GM18858 (cell line): ENCODE results near the gene P4HA2.

Source experiments
- ATAC-seq: cut with Tn5 transposase; IDR thresholded peaks from one replicate; pipeline ENCODE4 v1.9.1; 2021; ENCODE audit not compliant: unreplicated experiment

Gene P4HA2

DNA sequence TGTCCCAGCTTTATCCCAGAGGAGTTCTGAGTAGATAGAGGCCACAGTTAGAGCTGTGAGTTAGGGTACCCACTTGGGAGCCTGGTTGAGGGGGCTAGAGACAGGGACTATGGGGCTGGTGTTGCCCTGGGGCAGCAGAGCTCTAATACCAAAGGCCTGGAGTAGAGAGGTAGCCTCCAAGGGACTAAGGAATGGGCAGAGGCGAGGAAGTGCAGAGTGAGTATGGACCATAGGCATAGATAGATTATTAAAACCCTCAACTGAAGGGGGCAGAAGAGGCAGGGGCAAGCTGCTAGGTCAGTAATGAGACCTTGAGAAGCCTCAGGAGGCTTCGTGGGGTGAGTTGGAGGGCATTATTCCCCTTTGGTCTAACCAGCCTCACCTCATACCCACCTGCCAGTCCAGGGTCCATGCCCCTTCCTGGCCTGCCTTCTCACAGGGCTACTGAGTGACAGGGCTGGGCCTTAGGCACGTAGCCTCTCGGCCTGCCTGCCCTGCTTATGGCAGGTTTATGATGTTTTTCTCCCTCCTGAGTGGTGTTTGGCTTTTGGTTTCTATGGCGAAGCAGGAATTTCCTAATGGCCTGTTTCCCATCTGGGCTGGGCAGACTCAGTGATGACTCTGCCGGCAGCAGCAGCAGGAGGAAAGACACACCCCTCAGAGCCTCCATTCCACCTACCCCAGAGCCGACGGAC is 37.8 kb upstream of the P4HA2 start:
- ATAC-seq: no peak

DNA sequence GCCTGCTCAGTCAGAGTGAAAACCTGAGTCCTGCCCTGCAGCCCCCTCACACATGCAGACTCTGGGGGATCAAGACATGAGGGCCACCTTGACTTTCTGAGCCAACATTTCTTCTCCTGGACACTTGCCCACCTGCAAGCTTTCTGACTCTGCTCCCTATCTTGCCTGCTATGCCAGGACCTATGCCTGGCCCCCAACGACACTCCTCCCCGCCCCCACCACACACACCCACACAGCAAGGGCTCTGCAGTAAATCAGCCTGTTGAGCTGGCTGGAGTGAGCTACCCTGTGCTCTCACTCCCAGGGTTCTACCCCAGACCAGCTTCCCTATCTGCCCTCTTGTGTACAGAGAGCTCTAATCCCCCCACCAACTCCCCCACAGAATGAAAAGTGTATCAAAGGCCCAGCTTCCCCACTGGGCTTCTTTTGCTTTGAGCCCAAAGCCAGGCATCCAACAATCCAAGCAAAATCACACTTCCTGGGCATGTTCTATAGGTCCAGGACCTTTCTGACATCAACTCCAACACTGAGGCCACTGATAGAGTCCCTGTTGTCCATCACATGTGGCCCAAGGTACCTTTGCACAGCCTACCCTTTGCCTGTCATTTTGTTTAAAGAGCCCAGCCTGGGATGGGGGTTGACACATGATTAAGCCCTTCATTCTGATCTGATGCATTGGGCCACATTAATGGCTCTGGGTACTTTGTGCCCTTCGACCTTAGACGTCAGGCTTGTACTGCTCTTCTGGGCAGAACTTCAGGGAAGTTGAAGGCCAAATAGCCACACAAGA is 37.1 kb upstream of the P4HA2 start:
- ATAC-seq: no peak

DNA sequence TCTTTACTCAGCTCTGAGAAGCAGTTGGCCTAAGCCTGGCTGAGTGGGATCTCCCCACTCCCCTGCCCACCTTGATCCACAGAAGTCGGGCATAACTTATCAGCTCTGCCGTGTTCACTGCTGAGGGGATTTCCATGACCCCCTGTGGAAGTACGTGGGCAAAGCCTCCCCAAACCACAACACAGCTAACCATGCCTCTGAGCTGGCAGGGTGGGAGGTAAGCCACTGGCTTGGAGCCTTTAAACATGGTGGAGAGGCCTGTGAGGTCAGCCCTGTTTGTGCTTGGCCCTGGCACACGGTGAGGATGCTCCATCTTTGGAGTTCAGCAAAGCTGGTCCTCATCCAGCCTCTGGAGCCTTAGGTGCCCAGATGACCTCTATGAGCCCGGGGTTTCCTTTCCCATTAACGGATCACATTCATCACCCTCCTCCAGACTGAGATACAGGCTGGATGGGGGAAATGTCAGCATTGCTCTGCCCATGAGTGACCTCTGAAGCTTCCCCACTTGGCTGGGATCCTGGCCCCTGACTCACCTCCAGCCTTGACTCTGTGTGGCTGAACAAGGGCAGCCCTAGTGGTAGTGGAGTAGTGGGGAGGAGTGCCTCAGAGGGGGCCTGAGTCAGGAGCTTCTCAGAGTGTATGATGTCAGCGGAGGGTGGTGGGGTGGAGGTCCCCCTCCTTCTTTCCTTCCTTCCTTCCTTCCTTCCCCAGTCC is 36.1 kb upstream of the P4HA2 start:
- ATAC-seq: no peak

DNA sequence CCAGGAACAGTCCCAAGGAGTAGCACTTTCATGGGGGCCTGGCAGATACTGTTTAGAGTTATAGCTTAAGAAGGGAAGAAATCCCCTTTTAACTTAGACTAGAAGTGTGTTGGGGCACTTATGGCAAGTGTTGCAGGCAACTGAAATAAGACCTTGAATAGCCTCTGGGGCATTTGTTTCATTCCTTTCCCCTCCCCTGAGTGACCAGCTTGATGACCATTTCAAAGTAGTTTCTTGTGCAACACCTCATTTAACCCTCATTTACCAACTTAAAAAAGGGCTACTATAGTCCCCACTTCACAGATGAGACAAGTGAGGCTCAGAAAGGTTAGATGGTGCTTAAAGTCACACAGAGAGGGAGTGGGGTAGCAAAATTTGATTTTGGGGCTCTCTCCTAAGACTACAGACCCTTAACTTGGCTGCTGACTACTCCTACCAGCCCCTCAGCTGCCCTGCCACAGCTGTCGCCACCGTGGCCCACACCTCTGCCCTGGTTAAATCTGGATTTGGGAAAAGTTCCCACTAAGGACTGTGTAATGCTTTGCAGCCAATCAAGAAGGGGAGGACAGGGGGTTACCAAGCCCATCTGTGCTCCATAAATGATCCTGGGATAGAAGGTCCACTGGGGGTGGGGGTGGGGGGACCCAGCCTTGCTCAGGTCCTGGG is 35.4 kb upstream of the P4HA2 start:
- no peak for ATAC-seq

DNA sequence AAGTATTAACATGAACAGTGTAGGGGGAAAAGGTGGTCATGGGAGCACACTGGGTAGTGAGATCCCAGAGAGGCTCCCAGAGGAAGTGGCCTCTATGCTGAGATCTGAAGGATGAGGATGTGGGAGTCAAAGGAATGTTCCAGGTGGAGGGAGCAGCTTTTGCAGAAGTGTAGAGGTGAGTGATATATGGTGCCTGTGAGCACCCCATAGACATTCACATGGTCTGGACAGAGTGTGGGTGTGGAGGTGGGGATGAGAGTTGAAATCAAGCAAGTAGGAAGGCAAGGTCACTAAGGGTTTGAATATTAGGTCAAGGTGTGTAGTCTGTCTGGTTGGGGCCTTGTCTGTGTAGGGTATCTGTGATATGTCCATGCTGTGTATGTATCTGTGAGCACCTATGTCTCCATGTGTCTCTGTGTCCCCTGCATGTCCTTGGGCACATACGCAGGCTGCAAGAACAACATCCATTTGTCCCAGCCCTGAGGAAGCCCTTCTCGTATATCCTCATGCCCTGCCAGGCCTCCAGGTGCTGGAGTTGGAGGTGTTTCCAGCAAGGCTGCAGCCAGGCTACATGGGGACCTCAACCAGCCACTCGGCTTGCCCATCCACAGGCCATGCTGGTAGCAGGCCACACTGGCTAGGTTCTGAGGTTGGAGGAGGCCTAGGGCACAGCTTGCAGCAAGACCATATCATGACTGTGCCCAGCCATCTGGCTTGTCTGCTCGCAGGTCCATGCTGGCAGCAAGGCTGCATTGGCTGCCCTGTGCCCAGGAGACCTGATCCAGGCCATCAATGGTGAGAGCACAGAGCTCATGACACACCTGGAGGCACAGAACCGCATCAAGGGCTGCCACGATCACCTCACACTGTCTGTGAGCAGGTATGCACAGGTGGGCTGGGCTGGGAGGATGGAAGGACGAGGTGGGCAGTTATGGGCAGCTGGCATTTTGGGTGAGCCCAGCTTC is 34.5 kb upstream of the P4HA2 start:
- no peak for ATAC-seq

DNA sequence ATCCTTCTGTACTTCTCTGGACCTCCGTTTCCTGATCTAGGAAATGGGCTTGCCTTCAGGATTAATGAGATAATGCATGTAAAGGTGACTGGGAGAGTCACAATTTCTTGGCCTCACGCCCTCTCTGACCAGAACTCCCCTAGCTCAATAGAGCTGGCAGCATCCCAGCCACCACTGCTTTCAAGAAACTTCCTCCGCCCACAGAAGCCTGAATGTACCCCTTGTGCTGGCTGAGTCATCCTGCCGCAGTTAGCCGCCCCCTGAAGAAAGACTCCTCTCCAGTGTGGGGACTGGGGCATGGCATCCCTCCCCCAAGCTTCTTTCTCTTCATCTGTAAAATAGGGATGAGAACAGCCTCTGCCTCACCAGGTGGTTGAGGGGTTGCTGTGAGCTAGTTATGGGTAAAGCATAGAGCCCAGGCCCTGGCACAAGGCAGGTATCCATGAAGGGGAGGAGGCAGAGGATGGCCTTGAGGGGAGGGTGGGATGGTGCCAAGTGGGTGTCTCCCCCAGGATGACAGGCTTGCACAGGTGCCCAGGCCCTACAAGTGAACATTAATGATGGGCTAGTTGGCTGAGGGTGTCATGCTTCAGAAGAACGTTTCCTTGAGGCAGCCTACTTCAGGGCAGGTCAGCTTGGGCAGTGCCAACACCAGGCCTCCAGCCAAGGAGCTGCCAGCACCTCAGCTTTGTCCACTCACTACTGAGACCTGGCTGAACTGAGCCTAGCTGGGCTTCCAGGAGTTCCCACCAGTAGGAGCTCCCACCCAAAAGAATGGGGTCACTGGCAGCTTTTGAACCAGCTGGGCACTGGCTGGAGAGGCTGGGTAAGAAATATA is 33.3 kb upstream of the P4HA2 start:
- peak; percentile 46 for ATAC-seq

DNA sequence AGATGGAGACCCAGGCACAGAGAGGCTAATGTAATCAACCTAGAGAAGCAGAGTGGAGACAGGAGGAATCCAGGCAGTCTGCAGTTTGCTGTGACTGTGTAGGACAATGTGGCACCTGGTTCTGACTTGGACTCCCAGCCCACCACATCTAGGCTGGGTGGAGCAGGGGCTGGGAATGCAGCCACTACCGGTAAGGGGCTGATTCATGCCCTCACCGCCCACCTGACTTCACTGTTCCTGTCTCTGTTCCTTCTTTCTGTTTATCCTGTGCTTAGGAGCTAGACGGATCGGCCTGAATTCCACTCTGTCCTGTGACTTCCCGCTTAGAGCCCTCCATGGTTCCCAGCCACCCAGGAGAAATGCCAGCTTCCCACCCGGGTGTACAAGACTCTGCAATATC is 32.4 kb upstream of the P4HA2 start:
- ATAC-seq: no peak

DNA sequence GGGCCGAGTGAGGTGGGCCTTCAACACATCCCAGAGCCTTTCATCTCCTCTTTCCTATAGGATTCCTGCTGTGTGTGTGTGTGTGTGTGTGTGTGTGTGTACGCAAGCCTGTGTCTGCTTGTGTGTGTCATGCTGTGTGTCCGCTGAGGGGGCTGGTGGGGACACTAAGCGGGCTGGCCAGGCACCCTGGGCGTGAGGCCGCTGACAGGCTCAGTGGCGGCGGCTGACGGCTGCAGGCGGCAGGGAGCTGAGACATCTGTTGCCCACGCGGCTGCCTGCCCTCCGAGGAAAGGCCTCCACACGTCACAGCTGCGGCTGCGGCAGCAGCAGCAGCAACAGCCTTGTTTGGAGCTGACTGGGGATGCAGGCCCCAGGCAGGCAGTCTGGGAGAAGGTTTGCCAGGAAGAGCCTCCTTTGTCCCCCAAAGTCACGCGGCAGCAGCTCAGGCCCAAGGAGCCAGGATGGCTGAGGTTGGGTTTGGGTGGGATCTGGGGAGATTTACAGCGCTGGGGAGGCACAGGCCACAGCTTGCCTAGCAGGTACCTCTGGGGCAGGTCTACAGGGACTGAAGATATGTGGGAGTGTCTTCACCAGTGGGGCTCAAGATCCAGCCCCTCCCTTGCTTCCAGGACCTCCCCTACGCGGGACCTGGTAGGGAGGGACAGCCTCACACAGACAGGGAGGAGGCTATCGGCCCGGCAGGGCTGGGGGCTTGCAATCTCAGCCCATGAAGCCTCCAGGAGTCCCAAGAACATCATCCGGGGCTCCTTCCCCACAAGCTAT is 31.6 kb upstream of the P4HA2 start:
- ATAC-seq: no peak

DNA sequence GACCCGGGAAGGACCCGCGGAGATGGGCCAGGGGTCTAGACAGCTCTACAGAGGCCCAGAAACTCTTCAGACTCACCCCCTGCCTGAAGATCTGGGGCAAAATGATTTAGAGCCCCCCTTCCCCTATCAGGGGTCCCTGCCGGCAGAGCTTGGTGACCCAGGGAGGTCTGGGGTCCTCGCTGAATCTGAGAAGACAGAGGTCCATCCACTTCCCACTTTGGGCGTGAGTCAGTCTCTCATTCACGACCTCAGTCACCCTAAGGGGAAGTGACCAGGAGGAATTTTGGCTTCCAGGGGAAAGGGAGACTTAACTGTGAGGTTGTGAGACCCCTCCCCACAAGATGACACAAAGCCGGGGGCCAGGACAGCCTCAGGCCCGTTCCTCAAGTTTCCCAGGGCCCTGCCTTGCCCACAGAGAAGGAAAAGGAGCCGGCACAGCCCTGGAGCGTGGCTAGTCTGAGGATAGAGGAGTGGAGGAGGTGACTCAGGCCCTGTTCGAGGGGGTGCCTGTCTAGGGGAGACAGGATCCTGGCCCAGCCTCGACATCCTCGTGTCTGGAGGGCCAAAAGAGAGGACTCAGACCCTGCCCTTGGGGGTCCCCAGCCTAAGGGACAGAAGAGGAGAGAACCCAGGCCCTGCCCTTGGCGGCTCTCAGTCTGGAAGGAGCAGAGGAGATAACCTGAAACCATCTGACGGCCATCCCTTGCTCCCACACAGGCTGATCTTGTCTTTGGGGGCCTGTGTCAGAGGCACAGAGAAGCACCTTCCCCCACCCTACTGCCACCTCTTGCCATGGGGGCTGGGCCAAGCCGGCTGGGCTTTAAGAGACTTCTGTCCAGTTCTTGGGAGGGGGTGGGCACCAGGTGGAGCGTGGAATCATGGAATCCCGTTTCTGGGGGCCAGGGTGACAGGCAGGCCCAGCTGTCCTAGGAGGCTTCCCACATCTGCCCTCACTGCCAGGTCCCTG is 30.7 kb upstream of the P4HA2 start:
- ATAC-seq: no peak

DNA sequence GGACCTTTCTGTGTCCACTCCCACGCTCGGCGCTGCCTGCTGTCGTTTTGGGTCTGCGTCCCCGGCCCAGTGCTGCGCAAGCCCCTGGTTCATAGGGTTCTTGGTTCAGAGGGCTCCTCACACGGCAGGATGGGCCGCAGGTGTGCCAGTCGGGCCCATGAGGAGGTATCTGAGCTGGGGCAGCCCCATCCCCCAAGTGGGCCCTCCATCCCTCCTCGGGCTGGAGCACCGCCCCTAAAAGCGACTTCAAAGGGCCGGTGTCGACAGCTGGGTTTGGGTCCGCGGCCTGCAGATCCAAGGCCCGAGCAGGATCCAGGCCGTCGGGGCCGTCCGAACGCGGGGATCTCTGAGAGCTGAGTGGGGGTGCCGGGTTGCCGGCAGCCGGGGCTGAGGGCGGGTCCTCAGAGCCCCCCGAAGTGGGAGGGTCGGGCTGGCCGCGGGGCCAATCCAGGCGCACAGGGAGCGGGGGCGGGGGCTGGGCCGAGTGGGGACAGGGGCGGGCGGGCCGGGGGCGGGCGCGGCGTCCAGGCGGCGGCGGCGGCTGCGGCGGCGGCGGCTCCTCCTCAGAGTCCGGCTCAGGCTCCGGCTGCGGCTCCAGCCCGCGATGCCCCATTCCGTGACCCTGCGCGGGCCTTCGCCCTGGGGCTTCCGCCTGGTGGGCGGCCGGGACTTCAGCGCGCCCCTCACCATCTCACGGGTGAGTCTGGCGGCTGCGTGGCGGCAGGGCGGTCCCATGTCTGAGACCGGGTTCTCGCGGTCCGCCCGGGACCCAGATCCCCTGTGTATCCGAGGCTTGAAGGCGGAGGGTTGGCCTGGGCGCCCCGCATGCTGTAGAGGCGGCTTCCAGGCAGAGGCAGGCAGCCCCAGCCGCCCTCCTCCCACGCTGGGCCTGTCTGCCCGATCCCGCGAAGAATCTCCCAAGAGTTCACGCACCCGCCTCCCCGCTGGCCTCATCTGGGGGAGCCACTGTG is 29.8 kb upstream of the P4HA2 start, which contains the start of gene PDLIM4:
PDLIM4 (plus strand) TSS at position 566 of the 971 bp plus-strand sequence; CDS start at position 605, 39 bp downstream.
- no peak for ATAC-seq

DNA sequence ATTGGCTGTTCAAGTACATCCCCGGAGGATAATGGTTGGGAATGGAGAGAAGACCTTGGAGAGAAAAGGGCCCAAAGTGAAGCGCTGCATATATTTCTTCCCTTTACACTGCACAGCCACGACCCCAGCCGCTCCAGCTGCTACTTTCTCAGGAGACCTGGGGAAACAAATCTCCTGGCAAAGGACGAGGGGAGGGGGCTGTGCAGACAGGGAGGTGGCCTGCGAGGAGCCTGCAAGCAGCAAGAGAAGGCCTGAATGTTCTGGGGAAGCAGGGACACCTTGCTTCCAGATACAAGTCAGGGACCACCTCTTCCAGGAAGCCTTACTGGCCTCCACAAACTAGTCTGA is 29.1 kb upstream of the P4HA2 start:
- no peak for ATAC-seq

DNA sequence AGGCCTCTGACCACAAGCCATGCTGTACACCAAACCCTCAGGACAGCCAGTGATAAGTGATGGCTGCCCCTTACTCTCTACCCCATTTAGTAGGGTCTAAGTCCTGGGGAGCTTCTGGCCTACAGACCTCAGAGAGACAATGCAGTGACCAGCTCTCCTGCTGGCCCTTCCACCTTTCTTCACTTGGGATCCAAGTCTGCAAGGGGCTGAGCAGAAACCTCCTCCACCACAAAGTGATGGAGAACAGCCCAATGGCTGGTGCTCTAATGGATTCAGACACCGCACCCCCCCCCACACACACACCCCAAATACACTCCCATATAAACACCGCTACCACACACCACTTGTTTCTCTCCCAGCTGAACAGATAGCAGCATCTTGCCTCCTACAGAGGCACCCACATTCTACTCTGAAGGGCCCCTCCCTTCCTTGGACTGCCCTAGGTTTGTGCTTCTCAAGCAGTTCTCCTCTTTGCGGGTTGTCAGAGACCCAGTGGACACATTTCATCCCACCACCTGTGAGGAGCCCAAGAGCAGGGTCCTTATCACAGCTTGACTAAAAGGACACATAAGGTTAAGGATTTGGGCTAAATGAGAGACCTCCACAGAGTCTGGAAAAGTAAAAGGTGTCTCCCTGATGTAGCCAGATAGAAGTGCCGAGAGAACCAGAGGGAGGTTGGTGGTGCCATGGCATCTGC is 28.6 kb upstream of the P4HA2 start:
- ATAC-seq: no peak

DNA sequence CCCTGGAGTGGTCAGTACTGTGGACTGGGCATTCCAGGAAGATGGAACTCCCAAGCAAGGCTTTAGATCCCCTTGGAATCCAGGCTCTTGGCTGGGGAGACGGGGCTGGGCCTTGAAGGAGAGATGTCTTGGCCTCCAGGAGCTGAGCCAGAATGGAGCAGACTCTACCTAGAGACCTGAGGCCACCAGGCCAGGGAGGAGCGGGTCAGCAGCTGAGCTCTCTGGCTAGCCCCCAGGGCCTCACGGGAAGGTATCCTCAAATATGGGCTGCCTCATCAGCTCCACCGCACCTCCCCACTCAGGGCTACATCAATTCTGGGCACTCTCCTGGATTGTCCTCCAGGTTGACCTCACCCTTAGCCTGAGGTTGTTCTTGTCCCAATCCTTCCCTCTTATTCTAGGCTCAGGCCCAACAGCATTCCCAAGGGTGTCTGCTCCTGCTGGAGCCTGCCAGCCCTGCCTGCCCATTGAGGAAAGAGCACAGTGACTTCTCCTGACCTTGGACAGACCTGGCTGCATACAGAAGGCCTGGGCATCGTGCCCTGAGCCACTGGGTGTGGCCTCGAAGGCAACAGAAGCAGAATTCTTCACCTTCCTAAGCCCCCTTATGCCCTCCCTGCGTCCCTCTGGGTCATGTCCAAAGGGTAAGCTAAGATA is 26.8 kb upstream of the P4HA2 start:
- no peak for ATAC-seq

DNA sequence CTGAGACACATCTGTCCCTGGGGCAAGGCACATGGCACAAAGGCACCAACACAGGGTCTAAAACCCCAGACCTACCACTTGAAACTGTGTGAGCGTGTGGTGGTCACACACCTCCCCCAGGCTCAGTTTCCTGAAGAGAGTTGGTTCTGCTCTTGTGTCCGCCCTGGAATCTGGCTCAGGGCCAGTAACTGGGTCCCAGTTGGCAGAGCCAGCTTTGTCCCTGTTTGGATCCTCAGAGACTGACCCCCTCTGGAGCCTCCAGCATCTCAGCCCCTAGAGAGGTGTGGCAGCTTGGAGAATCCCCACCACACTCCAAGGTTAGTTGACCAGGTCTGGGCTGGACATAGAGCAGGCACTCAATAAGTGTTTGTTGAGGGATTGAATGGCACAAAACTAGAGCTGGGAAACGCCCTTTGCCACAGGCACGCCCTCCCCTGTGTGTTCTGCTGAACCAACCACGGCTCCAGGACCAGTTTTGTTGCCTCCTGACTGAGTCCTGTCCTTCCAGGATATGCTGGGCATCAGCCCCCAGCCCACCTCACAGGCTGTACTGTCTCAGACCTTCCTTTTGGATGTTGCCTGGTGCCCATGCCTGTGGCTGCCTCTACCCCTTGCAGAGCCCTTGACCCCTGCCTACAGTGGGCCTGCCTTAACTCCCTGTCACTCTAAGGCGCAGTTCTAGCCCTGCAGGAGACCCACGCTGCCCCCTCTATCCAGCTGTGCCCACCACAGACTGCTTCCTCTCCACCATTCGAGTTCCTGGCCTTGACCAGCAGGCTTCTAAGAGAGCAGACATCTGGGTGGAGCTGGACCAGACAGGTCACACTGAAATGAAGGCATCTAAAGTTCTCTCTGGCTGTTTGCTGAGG is 26.0 kb upstream of the P4HA2 start:
- ATAC-seq: no peak
